ENCODE measurements around the gene ZNF614. TPM values are rescaled to one million over a fixed set of nuclear protein-coding genes. Genes with fewer than 3 reads are reported as not detected.

Gene ZNF614
- 10 to 100 TPM in 3 of 7 donors, 1 to 10 TPM in 4; 6.3 to 10.9 (median 9.4) TPM for total RNA-seq
- polyA plus RNA-seq, result 1 to 10 TPM; 3.0 to 4.1 (median 4.1) TPM
- long read RNA-seq, donor 1, full-length matches to known transcripts, result 4 of 4 reads
- long read RNA-seq, donor 1, partial matches to known transcripts, result 0 of 4 reads
- long read RNA-seq, donor 1, other reads (novel, unspliced or antisense), result 0 of 4 reads
- long read RNA-seq, donor 2, result 0 reads

DNA sequence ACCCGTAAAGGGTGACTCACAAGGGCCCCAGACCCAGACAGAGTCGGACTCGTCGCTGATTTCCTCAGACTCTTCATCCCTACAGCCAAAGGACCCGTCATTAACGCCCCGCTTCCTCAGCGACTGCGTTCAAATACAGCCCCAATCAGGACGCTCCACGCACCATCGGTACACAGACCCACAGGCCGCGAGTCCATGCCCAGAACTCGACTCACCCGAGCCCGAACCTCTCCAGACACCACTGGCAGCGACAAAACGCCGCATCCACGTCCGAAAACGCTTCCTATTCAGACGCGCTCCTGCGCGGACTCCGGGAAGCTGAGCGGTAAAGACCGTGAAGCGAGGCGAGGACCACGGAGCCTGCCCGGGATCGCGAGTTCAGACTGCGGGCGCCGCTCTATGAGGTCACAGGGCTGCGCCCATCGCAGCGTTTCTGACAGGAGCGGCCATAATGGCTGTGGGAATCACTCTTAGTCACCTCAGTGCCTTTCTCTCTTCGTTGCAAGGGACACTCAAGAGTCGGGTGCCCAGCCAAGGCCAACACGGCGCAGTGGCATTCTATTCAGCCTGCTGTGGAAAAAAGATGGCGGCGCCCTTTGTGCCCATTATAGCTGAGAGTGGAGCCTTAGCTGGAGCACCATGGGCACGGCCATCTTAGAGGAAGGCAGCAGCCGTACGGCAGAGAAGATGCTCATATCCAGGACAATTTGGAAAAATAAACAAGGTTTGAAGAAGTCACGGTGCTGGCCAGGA lies at the start of gene ZNF614:
ZNF614 (minus strand) TSS at position 353 of the 753 bp plus-strand sequence. CDS start 2,634 bp downstream, outside the sequence.
- intact Hi-C loops (cut with DNase I; ENCODE audit: low total_unique reads), result no loop called here
- Histone ChIP-seq H3K4me1 (peaks cover 6 to 26% (median 20%) of the 10 kb centered on the region in 6 donors), H3K27me3 (replicated peaks in 1 of 7) (no peaks in the 10 kb centered on the region), H3K27ac (peak within 1 kb of the TSS; percentile 93 to 97 (median 96)), H3K36me3 (peaks cover 10 to 54% (median 29%) of the 10 kb centered on the region in 6 donors), H3K4me3 (peak within 1 kb of the TSS; percentile 59 to 83 (median 68)), H3K9me3 (peaks cover 15 to 81% (median 75%) of the 10 kb centered on the region in 8 donors)
- WGBS, 5 donors, result 0 to 1% (median 1%) methylated on average over 39 to 53 of the region's 53 CpGs
- peak; percentile 97 for DNase-seq
- TF ChIP-seq, protein P1, sequence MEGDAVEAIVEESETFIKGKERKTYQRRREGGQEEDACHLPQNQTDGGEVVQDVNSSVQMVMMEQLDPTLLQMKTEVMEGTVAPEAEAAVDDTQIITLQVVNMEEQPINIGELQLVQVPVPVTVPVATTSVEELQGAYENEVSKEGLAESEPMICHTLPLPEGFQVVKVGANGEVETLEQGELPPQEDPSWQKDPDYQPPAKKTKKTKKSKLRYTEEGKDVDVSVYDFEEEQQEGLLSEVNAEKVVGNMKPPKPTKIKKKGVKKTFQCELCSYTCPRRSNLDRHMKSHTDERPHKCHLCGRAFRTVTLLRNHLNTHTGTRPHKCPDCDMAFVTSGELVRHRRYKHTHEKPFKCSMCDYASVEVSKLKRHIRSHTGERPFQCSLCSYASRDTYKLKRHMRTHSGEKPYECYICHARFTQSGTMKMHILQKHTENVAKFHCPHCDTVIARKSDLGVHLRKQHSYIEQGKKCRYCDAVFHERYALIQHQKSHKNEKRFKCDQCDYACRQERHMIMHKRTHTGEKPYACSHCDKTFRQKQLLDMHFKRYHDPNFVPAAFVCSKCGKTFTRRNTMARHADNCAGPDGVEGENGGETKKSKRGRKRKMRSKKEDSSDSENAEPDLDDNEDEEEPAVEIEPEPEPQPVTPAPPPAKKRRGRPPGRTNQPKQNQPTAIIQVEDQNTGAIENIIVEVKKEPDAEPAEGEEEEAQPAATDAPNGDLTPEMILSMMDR (IDR thresholded peaks at IDR 0.05 in 8 of 11, conservative IDR thresholded peaks at IDR 0.05 in 3 of 11), result no peak
- TF ChIP-seq POLR2AphosphoS5 (IDR thresholded peaks at IDR 0.05) (peak; percentile 93 to 95 (median 93)), POLR2A (IDR thresholded peaks at IDR 0.05) (peak in 1 of 3 donors; percentile 46)

DNA sequence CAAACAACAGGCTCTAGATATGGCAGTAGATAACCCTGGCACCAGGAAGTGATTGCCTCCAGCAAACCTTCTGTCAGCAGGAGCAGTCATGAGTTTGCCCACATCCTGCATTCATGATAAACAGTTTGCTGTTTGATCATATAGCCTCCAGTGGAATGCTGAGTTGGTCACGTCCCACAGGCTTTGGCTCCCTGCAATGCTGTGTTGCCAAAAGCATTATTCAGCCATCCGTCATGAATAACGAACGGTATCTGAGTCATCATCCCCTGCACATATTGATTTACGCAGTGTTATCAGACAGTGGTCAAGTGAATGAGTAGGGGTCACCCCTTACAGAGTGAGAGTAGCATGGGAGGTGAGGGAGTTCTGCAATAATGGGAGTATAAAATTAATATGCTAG lies 42.3 kb upstream of the ZNF614 start:
- TF ChIP-seq POLR2A (IDR thresholded peaks at IDR 0.05) (no peak), POLR2AphosphoS5 (IDR thresholded peaks at IDR 0.05) (no peak)
- TF ChIP-seq, protein P1 (IDR thresholded peaks at IDR 0.05 in 8 of 11, conservative IDR thresholded peaks at IDR 0.05 in 3 of 11), result no peak
- 94 to 99% (median 97%) methylated on average over 5 of the region's 5 CpGs for WGBS, 5 donors
- Histone ChIP-seq H3K4me3 (peak overlapping the region in 1 of 8 donors; percentile 32), H3K4me1 (no peaks in the 10 kb centered on the region), H3K27ac (no peak overlapping the region), H3K27me3 (replicated peaks in 1 of 7) (no peaks in the 10 kb centered on the region), H3K9me3 (peaks cover 39 to 100% (median 100%) of the 10 kb centered on the region in 8 donors), H3K36me3 (peaks cover 62 to 100% (median 99%) of the 10 kb centered on the region in 6 donors)
- no peak for DNase-seq
- intact Hi-C loops (cut with DNase I; ENCODE audit: low total_unique reads), result no loop called here

DNA sequence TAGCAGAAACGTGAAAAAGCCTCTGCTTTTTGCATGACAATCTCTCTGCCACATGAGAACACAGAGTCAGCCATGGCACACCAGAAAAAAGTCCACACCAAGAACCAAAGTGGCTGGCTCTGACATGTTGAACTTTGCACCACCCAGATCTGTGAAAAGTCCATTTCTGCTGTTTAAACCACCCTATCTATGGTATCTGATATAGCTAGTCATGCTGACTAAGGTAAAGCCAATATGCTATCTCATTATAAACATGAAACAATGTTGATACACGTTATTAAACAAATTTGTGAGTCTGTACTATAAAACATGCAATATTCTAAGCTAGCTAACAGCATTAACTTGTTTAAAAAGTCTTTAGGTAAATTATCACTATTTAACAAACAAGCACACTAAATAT lies 41.5 kb upstream of the ZNF614 start:
- DNase-seq, result no peak
- WGBS, 5 donors, result 92 to 100% (median 94%) methylated on average over 2 of the region's 2 CpGs
- Histone ChIP-seq H3K27ac (no peak overlapping the region), H3K36me3 (peaks cover 55 to 100% (median 96%) of the 10 kb centered on the region in 6 donors), H3K4me1 (no peaks in the 10 kb centered on the region), H3K4me3 (no peak overlapping the region), H3K9me3 (peaks cover 43 to 100% (median 100%) of the 10 kb centered on the region in 8 donors), H3K27me3 (replicated peaks in 1 of 7) (no peaks in the 10 kb centered on the region)
- intact Hi-C loops (cut with DNase I; ENCODE audit: low total_unique reads), result no loop called here
- TF ChIP-seq POLR2AphosphoS5 (IDR thresholded peaks at IDR 0.05) (no peak), POLR2A (IDR thresholded peaks at IDR 0.05) (no peak)
- TF ChIP-seq, protein P1 (IDR thresholded peaks at IDR 0.05 in 8 of 11, conservative IDR thresholded peaks at IDR 0.05 in 3 of 11), result no peak

All from spleen (tissue), 13 donors.